Esophagus (tissue), 2 donors: ENCODE results near the gene MPC2. TPM values are rescaled to one million over a fixed set of nuclear protein-coding genes. Genes with fewer than 3 reads are reported as not detected.

Experiments
- H3K27ac ChIP-seq, 2 donors: one replicate each; pipeline ENCODE4 v1.5.1; 2013; ENCODE audit warnings: low read depth in 2 of 2, mild to moderate bottlenecking in 2 of 2, inconsistent platforms in 1 of 2, low read length in 1 of 2, moderate library complexity in 1 of 2
- H3K27me3 ChIP-seq, 2 donors: one replicate each; pipeline ENCODE4 v1.6.1; 2013; ENCODE audit warnings: low read length in 2 of 2, control low read depth in 1 of 2, mild to moderate bottlenecking in 1 of 2; ENCODE audit not compliant: insufficient read depth in 2 of 2, control insufficient read depth in 1 of 2
- H3K36me3 ChIP-seq, 2 donors: one replicate each; pipeline ENCODE4 v1.6.1; 2013; ENCODE audit warnings: low read length in 1 of 2; ENCODE audit not compliant: control insufficient read depth in 2 of 2, insufficient read depth in 2 of 2
- H3K4me1 ChIP-seq, 2 donors: one replicate each; pipeline ENCODE4 v1.6.1; 2013; ENCODE audit warnings: low read length in 1 of 2; ENCODE audit not compliant: control insufficient read depth in 2 of 2, insufficient read depth in 2 of 2
- H3K4me3 ChIP-seq, 2 donors: one replicate each; pipeline ENCODE4 v1.5.1; 2013; ENCODE audit warnings: low read length in 2 of 2, mild to moderate bottlenecking in 2 of 2, low read depth in 1 of 2, moderate library complexity in 1 of 2
- H3K9me3 ChIP-seq, 2 donors: one replicate each; pipeline ENCODE4 v1.6.1; 2013; ENCODE audit warnings: mild to moderate bottlenecking in 2 of 2, low read depth in 1 of 2, low read length in 1 of 2, moderate library complexity in 1 of 2; ENCODE audit not compliant: control insufficient read depth in 2 of 2, insufficient read depth in 1 of 2
- WGBS, 2 donors: extraction: QIAGEN DNeasy Blood & Tissue Kit; methylation state at CpG; one replicate each; pipeline ENCODE4 v1.1.7; 2013; 5-methylcytosine and 5-hydroxymethylcytosine counted together
- polyA plus RNA-seq, 2 donors: library from polyadenylated mRNA; stranded (reverse); fragments of 200-250 nt; gene quantifications; one replicate each; pipeline ENCODE4 v1.2.3, GENCODE V29; 2013
- donor health status: healthy with polysubstance abuse.
- donor health status: Bipolar disorder and iron deficiency.

MPC2 gene
- polyA plus RNA-seq, 2 donors = 28.7 to 34.2 TPM

DNA sequence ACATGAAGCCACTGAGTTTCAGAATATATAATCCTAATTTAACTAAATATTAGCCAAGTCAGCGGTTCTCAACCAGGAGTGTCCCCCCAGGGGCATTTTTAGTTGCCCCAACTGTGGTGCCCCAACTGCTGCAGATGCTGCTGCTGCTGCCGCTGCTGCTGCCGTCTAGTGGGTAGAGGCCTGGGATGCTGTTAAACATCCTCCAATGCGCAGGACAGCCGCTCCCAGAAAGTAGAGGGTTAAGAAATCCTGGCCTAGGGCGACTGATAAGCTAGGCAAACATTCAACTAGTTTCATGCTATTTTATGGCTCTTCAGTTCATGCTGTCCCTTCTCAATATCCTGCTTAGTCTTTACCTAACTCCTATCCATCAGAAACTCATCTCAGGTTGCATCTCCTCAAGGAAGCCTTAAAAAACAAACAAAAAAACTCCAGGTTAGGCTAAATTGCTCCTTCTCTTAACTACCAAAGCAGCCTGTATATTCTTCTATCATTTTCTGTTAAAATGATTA lies 10.3 kb downstream of the MPC2 start:
- no peaks in the 10 kb centered on the region for H3K4me1 ChIP-seq
- no peaks in the 10 kb centered on the region for H3K9me3 ChIP-seq
- H3K27ac ChIP-seq = no peak overlapping the region
- WGBS, 2 donors = 82 to 88% methylated on average over 6 of the region's 6 CpGs
- no peak overlapping the region for H3K4me3 ChIP-seq
- H3K36me3 ChIP-seq = no peaks in the 10 kb centered on the region
- H3K27me3 ChIP-seq = no peaks in the 10 kb centered on the region

GRCh38 chr1:167924543-167925231 lies 12.2 kb downstream of the MPC2 start:
- H3K27ac ChIP-seq = no peak overlapping the region
- WGBS, 2 donors = 84 to 96% methylated on average over 2 of the region's 2 CpGs
- no peaks in the 10 kb centered on the region for H3K27me3 ChIP-seq
- no peaks in the 10 kb centered on the region for H3K9me3 ChIP-seq
- H3K4me1 ChIP-seq = no peaks in the 10 kb centered on the region
- H3K36me3 ChIP-seq = no peaks in the 10 kb centered on the region
- no peak overlapping the region for H3K4me3 ChIP-seq

DNA sequence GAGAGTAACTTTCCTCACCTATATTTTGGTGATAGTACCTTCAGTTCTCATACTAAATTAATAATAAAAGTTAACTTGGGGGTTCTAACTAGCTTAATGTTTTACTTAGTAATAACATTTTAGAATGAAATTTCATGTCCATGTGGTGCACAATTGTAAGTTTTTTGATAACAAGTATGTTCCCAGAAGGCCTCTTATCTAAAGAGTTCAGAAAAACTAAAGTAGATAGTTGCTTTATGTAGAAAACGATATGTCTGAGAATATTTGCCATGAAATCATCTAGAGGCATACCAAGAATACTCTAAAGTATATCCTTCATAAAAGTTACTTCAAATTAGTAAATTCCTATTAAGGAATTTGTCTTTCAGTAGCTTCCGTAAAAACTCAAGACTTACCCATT lies 12.8 kb downstream of the MPC2 start:
- H3K9me3 ChIP-seq = no peaks in the 10 kb centered on the region
- no peaks in the 10 kb centered on the region for H3K36me3 ChIP-seq
- H3K4me1 ChIP-seq = no peaks in the 10 kb centered on the region
- 86 to 95% methylated on average over 2 of the region's 2 CpGs for WGBS, 2 donors
- no peak overlapping the region for H3K27ac ChIP-seq
- H3K4me3 ChIP-seq = no peak overlapping the region
- no peaks in the 10 kb centered on the region for H3K27me3 ChIP-seq

DNA sequence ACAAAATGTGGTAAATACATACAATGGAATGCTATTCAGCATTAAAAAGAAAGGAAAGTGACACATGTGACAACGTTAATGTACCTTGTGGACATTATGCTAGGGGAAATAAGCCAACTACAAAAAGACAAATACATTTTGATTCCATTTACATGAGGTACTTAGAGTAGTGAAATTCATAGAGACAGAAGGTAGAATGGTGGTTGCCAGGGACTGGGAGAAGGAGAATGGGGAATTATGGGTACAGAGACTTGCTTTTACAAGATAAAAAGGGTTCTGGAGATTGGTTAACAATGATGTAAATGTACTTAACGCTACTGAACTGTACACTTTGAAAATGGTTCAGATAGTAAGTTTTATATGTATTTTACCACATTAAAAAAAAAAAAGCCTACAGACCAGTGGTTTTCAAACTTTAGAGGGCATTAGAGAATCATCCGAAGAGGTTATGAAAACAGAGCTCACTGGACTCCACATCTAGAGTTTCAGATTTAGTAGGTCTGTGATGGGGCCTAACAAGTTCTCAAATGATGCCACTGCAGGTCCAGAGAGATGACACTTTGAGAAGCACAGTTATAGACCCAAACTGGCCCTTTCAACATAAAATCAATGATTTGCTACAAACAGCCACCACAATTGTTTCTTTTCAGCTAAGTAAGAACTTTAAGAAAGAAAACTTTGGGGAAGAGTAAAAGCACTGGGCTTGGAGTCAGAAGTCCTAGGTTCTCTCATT lies 13.4 kb downstream of the MPC2 start:
- 86 to 88% methylated on average over 3 of the region's 3 CpGs for WGBS, 2 donors
- no peaks in the 10 kb centered on the region for H3K4me1 ChIP-seq
- H3K27ac ChIP-seq = no peak overlapping the region
- no peaks in the 10 kb centered on the region for H3K36me3 ChIP-seq
- no peaks in the 10 kb centered on the region for H3K9me3 ChIP-seq
- no peak overlapping the region for H3K4me3 ChIP-seq
- H3K27me3 ChIP-seq = no peaks in the 10 kb centered on the region

GRCh38 chr1:167922611-167923074 lies 14.2 kb downstream of the MPC2 start:
- Histone ChIP-seq H3K27me3 (no peaks in the 10 kb centered on the region), H3K36me3 (no peaks in the 10 kb centered on the region), H3K27ac (no peak overlapping the region), H3K4me1 (no peaks in the 10 kb centered on the region), H3K4me3 (no peak overlapping the region), H3K9me3 (no peaks in the 10 kb centered on the region)
- 45 to 48% methylated on average over 1 of the region's 1 CpG for WGBS, 2 donors

DNA sequence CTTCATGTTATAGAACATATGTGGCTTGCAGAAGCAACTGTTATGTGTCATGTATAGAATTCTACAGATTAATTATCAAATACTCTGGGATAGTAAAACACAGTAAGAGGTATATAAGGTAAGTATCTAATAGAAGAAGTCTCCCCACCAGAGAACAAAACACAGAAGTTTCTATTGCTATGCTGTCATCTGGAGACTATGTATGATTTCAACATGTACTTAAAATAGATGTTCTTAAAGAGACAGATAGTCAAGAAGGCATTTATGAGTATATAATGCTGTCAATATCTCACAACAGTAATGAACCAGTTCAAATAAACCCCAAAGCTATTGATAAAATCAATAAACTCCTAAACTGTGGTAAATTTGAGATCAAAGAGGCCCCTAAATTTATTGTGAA lies 14.8 kb downstream of the MPC2 start:
- H3K4me3 ChIP-seq = no peak overlapping the region
- H3K36me3 ChIP-seq = peaks cover 0 to 4% of the 10 kb centered on the region in 2 donors
- H3K9me3 ChIP-seq = no peaks in the 10 kb centered on the region
- H3K27me3 ChIP-seq = no peaks in the 10 kb centered on the region
- H3K4me1 ChIP-seq = no peaks in the 10 kb centered on the region
- no peak overlapping the region for H3K27ac ChIP-seq

- peaks cover 0 to 7% of the 10 kb centered on the region in 2 donors for H3K36me3 ChIP-seq
- WGBS, 2 donors = 76 to 95% methylated on average over 6 of the region's 6 CpGs
- no peak overlapping the region for H3K4me3 ChIP-seq
- no peaks in the 10 kb centered on the region for H3K4me1 ChIP-seq
- no peaks in the 10 kb centered on the region for H3K27me3 ChIP-seq
- H3K9me3 ChIP-seq = no peaks in the 10 kb centered on the region
- H3K27ac ChIP-seq = no peak overlapping the region
These were observed 19.9 kb downstream of the MPC2 start for GRCh38 chr1:167916766-167917511.

DNA sequence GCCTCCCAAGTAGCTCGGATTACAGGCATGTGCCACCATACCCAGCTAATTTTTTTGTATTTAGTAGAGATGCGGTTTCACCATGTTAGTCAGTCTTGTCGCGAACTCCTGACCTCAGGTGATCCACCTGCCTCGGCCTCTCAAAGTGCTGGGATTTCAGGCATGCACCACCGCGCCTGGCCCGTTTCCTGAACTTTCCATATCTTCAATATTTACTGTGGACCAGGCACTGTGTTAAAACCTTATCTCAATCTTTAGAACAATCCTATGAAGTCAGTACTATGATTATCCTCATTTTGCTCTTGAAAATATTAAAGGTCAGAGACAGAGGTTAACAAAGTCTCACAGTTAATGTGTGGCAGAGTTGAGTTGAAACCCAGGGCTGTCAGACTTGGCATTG lies 21.3 kb downstream of the MPC2 start:
- Histone ChIP-seq H3K4me3 (no peak overlapping the region), H3K9me3 (no peaks in the 10 kb centered on the region), H3K36me3 (peaks cover 0 to 7% of the 10 kb centered on the region in 2 donors), H3K4me1 (no peaks in the 10 kb centered on the region), H3K27me3 (no peaks in the 10 kb centered on the region), H3K27ac (no peak overlapping the region)
- WGBS, 2 donors = 75 to 92% methylated on average over 8 of the region's 8 CpGs

DNA sequence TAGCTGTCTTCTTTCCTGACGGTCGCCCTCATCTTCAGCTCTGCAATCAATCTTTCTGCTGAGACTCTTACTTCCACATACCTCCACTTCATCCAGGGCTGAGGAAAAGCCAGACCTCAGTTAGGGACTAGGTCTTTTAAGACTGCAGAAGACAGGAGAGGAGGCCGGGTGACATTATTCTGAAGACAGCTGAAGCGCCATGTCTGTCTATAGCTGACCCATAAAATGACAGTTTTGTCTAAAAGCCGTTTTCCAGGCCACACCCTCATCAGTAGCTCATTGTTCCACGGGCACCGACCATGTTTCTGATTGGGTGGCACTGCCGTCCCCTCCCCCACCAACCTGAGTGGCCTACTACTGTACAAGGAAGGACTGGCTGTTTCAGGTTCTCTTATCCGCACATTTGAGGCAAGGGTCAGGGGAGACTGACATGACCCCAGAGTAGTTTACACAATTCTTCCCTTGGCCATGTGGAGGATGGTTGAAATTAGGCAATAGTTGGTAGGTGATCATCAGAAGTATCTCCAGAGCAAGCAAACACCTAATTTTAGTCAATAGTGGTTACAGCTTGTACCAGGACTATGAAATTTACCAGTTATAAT lies 22.9 kb downstream of the MPC2 start, which contains the start of gene ADCY10:
Gene ADCY10 (minus strand): TSS at position 240 of the 602 bp plus-strand sequence. CDS start 8,994 bp downstream, outside the sequence.
- Histone ChIP-seq H3K4me3 (no peak within 1 kb of the TSS), H3K9me3 (peaks cover 0 to 4% of the 10 kb centered on the region in 2 donors), H3K36me3 (peaks cover 0 to 7% of the 10 kb centered on the region in 2 donors), H3K27me3 (no peaks in the 10 kb centered on the region), H3K4me1 (no peaks in the 10 kb centered on the region), H3K27ac (no peak within 1 kb of the TSS)
- WGBS, 2 donors = 87 to 89% methylated on average over 9 of the region's 9 CpGs
